MV-4-11 (cell line): ENCODE data around the gene GALNT14.

Experiments
- DNase-seq: peaks from one replicate; lab custom pipeline; 2025; lab: John Stamatoyannopoulos, UW

Gene GALNT14

DNA sequence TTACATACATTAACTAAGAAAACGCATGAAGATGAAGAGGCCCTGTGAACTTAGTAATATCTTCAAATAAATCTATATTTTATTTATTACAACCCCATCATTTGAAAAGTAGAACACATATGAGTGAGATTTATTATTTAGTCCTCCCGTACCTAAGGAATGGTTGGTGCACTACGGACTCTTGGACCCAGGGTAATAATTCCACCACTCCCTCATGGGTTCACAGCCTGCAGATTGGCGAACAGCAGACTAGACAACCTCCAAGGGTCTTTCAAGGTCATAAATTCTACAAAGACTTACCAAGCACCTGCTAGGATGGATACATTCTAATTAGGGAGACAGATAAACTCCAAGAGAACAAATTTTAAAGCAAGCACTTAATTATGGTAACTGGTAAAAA, 51.6 kb downstream of the GALNT14 start:
- no peak for DNase-seq

DNA sequence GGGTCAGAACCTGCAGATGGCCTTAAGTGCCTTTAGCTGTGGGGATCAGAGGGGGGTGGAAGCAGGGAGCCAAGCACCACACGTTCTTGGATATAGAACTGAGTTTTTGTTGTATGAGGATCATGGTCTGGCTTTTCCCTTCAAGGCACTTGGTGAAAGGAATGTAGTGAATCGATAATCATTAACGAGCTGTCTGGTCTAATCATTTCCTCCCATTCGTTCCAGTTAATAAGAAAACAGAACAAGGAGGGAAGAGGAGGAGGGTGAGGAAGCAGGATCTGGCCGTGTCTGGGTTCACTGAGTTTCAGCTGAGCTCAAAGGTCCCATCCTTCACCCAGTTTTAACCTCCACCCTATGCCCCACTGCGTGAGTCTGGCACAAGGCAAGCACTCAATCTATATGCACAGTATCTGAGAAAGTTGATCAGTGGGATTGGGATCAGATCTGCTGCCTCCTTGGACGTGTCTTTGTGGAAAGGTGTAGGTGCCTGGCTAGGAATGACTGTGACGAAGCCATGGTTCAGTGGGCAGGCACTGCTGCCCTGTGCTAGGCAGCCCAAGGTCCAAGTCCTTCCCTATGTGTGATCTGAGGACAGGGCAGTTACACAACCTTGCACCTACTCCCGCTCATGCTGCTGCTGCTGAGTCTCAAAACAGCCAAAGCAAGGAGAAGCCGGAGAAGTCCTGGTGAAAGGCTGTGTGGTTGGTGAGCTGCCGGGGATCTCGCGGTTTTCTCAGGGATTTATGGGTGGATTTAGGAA, 54.8 kb downstream of the GALNT14 start:
- no peak for DNase-seq

DNA sequence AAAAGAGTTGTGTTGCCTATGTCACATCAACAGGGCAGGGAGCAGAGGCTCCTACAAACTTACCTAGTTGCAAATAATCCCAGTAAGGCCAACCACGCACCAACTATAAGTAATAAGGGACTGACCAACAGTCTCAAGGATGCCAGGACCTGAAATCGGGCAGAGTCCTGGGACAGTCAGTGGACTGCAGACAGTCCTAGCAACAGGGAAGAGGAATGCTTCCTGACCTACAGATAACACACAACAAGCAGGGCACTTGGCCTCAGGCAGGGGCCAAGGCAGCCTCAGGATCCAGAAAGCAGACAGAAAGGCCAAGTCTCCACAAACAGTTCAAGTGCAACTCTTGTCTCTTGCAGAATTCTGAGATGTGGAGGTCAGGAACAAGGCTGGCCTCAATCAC, 56.2 kb downstream of the GALNT14 start:
- DNase-seq = no peak

DNA sequence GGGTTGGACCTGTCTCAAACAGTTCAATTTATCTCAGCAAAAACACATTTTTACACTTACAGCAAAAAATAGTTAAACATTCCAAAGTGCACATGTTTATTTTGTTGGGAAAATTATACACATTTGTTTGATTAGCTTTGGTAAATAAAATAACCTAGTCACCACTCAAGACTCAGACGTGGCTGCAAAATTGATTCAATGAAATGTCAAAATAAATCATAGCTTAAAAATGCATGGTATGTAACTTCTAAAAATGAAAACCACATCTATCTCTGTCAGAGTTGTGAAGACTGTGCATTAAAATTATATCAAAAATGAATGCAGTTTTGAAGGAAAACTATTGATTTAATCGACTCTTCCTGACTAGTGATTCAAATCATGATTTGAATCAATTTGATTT, 56.7 kb downstream of the GALNT14 start:
- DNase-seq = no peak

DNA sequence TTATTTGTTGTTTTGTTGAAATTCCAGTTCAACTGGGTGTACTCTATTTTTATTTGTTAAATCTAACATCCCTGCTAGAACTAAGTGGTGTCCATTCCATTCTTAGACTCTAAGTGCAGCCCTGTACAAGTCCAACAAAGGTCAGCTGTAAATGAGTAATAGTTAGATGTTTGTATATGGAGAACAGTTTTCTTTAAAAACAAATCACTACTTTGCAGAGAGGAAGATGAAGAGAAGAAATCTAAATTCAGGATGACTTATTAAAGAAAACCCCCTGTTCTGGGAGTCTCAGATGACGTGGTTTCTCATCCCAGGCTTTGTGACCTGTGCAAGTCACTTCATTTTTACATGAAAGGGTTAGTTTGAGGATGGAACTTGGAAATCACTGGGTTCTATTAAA, 57.9 kb downstream of the GALNT14 start:
- no peak for DNase-seq

DNA sequence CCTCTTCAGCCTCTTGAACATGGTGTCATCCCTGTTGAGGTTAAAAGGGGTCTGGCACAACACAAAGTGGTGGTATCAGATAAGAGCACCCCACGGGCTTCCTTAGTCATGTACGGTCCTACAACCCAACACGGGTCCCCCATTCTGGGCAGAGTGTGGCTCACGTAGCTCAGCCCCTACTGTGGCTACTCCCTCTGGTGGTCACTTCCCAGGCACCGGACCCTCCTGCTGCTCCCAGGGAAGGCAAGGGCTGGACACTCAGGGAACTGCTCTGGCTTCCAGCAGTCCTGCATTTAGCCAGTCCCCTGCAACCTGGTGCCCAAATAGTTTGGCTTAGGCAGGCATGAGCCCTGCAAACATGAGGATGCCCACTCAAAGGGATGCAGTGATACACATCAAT, 58.6 kb downstream of the GALNT14 start:
- no peak for DNase-seq

DNA sequence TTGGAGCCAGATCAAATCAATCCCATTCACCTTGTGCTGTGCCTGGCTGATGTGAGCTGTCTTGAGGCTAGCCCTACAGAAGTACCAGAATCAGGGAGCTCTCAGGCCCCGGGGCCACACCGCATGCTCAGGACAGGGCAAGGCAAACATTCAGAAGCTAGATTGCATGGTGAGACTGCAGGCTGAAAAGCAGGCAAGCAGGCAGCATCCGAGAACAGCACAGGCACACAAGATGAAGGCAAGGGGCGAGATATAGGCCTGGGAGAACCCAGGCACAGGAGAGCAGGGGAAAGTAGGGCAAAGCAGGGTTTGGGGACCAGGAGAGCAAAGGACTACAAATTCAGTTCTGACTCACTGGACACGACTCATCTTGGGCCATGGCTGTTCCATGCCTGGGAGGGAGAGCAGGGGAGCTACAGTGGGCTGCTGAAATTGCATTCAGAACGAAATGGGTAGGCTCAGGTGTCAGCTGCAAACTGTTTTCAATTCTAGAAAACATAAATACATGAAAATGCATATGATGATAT, 59.6 kb downstream of the GALNT14 start:
- no peak for DNase-seq

DNA sequence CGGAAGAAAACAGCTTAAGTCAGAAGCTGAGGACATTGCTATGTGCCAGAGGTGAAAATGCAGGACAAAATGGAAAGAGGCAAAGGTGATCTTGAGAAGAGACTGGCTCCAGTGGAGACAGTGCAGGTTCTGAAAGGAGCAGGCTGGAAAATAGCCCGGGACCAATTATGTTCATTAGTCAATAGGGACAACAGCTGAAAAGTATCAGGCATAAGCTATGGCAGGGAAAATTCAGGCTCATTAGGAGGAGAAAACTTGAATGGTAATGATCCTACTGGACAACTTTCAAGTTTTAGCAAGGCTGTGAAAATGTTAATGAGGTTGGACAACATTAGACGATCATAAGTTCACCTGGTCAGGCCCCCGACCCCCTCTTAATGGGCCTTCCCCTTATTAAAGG, 60.2 kb downstream of the GALNT14 start:
- no peak for DNase-seq

DNA sequence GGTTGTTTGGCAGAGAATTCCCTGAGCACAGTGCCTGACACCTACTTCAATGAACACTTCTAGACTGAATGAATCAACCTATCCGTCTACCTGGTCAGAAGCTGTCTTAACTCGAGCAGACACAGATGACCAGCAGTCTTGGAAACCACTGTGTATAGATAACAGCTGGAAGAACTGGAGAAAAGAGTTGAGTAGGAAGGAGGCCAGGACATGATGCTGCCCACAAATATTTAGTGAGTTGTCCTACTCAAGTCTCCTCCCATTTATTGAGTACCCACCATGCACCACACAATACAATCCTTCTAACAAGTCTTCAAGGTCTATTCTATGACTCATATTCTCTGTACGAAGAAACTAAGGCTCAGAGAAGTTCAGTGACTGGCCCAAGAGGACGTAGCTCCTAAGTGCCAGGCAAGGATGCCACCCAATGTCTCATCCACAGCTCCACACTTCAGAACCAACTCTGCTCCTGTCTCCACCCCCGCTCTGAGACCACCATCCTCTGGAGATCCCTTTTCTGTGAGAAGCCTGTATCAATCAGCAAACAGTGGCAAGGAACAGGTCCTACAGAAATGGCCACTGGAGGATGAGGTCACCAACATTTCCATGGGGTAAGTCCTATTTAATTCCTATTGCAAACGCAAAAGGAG, 62.2 kb downstream of the GALNT14 start:
- no peak for DNase-seq

DNA sequence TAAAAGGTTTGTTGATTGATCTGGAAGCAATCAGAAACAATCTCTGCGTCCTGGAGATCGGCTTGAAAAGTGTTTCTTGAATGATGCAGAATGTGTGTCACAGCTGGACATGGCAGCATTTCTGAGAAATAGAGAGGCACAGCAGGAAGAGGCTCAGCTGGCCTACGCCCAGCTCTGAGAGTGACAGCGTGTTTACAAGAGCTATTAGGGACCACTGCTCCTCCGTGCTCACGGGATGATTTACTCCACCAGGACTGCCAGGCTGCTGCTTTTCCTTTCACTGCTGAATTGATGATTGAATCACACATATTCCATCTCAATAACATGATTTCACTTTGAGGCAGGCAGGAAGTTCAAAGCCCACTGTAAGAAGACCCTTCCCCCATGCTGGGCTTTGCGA, 62.8 kb downstream of the GALNT14 start:
- DNase-seq = no peak

DNA sequence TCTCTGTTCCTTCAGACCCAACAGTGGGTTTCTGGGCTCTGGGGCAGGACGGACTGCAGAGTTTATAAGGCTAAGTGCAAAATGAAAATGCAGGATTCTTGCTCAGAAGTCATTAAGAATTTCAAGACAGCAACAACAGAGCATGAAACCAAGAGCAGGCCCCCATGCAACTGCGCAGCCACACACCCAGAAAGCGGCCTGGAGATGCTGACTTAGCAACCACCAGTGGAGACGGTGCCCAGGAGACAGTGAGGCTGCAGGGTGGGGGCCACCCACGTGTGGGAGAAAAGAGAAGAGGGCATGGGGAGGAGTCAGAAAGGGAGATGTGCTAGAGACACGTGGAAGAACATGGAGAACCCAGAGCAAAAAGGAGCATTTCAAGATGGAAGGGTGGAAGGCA, 66.5 kb downstream of the GALNT14 start:
- DNase-seq = no peak

DNA sequence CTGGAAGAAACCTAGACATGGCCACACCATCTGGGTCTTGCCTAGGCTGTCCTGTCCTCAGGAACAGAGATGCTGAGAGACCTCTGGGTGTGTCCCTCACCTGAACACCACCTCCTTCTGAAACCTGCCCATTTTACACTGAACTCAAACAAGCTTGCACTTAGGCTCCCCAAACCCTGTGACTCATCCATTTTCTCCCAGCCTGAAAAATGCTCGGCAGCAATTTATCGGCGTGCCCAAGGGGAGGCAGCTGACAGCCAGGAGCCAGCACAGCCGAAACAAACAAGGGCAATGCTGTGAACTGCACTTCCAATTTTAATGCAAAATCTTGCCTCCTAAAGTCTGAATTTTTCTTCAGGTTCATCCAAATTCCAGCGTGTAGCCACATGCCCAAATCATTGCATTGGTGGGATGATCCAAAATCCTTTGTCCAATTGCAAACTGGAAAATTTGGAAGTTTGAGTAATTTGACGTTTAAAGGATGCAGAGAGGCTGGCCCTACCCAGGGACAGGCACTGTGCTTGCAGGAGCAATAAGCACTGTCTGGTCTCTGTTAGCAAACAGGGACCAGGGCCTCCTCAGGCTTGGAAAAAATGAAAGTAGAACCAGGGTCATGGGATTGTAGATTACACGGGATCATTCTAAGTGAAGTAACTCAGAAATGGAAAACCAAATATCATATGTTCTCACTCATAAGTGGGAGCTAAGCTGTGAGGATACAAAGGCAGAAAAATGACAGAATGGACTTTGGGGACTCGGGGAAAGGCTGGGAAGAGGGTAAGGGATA, 67.7 kb downstream of the GALNT14 start:
- DNase-seq = no peak

DNA sequence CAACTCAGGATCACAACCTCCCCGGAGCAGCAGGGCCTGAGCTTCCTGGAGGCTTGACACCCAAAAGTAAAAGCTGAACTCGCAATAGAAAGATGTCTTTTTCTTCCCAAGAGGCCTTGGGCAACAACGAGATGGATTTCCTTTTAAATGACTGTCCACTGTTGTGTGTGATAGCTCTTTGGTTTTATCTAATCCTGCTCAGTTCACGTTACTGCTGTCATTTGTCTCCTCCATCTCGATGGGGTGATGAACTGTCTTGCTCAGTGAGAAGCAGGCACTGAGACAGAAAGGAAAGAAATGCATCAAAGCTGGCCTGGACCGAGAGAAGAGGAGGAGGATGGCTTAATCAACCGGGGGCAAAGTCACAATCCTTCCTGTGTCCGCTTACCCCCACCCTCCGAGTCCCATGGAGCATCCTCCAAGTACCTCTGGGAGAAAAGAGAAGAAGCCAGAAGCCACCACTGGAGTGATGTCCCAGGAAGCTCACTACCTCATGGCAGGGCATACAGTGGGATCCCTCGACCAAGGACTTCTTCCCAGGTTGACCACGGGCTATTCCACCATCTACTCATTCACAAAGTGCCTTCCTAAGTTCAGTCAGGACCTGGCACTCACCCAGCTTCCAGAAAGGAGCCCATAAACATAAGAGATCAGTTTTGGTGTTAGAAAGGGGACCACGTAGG, 68.5 kb downstream of the GALNT14 start:
- no peak for DNase-seq

DNA sequence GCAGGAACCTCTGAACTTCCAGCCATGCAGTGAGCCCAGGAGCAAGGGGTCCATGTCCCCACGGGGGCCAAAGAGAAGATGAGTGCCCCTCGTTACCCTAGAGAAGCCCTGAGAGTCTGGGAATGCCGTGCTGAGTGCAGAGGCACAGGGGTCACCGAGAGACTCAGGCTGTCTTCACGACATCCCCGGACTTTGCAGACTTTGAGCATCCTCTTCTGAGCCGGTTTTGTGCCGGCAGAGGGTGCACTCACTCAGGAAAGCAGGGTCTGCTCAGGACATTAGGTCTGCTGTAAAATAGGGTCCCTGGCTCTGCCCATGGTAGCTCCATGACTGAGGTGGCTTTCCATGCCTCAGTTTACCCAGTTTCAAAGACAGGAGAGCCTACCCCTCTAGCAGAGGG, 71.0 kb downstream of the GALNT14 start:
- no peak for DNase-seq

DNA sequence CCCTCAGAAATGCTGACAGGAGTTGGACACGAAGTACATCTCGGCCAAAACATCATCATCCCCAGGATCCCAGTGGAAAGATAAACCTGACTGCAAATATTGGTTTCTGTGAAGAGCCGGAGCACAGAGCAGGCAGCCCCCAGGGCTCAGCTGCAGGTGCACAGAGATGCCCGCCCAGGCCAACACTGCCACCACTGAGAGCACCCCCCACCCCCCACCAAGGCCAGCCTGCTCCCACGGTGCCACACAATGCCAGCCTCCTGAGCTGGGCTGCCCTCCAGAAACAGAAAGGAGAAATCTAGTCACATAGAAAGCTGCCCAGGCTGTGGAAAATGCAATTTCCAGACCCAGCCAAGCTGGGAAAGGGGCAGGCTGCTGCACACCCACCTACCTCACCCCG, 71.7 kb downstream of the GALNT14 start:
- no peak for DNase-seq

DNA sequence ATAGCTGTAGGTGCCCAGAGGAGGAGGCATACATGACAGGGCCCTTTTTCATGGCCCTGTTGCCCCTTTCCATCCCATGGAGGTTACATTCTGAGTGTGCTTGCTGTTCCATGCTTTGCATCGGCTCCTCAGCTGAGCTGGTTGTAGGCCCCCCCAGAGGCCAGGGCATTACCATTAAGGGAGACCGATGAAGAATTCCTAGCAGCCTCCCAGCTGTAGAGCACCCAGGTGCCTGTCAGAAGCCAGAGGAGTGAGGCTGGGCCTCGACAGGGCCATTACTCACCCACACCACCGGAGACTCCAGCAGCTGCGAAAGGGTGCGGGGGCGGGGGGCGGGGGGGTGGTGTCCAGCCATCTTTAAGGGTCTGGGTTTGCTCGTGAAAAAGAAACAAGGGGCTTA, 72.2 kb downstream of the GALNT14 start:
- DNase-seq = no peak

DNA sequence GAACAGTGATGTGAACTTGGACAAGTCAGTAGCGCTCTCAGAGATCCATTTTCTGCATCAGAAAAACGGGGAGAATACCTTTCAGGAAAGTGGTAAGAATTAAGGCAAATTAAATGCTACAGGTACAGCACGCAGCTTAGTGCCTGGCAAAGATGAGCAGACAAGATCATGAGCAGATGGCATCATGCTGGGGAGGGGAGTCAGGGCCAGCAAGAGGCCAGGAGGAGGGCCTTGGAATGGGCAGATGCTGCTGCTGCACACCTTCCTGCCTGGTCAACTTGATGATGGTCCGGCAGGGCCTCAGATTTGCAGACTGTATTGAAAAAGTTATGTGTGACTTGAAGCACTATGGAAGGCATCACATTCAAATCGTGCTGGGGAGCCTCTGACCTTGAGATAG, 72.9 kb downstream of the GALNT14 start:
- DNase-seq = no peak

DNA sequence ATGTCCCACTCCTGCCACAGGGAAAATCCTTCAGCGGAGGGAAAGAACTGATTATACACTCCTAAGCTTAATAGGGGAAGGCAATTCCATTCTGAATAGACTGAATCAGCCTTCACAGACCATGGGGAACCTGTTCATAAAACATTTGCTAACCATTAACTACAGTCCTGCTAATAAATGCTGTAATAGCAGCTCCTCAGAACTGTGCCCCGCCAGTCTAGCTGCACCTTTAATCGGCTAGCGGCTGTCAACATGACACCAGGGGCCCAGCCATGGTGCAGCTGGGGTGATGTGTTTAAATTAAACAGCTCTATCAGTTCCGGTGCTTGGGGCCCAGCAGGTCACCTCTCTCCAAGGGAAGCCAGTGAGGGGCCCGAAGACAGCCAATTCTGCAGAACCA, 77.8 kb downstream of the GALNT14 start:
- DNase-seq = no peak

DNA sequence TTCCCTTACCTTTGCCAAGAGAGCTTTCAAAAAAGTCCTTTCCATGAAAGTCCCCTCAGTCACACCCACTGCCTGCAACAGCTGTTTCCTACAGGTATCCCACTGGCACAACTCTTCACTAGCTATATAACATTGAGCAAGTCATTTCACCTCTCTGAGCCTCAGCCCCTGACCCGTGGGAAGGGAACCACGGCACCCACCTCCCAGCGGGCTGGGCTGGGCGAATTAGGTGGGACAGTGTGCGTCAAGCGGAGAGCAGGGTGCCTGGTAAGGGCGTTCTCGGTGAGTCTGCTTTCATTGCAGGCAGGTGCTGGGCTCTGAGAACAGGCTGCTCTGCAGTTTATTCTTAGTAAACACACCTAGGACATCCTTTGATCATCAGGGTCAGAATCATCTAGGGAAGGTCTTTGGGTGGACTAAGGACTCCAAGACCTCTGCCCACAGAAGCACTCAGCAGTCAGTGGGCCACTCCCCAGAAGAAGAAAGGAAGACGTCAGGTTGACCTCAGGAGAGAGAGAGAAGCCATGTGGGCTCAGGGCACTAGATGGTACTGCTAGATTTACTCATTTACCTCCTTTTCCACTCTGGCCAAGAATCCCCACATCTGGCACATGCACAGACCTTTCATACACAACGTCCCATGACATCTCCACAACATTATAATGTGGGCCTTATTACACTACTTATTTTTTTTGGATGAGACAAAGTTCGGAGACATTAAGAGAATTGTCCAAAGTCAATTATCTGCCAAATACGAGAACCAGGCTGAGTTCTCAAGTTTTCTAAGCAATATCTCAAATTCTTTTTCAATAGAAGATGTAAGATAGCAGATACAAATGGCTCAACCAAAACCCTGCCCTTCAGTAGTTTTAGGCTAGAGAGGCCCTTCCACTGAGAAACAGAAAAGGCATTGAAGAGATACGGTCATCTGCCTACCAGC, 79.9 kb downstream of the GALNT14 start:
- DNase-seq = no peak

DNA sequence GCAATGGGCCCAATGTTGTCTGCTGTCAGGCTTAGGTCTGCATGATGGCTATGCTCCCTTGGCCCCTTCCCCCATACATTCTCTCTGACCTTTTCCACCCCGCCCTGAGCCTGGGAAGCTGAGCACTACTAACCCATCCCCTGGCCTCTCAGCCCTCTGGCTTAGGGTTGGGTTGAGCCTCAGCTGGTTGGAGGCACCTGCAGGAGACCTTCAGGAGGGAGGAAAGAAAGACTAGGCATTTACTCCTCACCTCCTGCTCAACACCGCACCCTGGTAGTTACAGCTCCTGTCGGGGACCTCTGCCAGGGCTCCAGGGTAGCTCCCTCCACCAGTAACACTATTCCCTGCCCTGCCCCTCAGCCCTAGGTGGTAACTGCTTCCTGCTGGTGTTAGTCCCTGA, 80.5 kb downstream of the GALNT14 start:
- DNase-seq = no peak

DNA sequence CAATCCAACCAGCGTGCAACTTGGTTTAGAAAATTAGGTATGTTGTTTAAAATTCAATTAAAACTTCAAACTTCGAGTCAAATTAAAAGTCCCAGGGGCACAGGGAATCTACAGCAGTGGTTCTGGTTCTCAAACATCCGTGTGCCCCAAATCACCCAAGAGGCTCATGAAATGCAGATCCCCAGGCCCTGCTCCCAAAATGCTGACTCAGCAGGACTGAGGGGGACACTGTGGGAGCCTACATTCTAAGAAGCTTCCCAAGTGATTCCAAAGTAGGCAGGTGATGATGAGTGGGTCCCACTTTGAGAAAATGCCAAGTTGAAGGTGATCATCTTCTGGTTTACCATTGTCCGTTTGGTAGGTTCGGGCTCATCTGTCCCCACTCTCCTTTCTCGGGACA, 82.3 kb downstream of the GALNT14 start:
- DNase-seq = no peak
